GM12872 (cell line): Measurements from ENCODE around the gene NKG7.

Experiments used
- TF ChIP-seq, protein P1 (sequence below): IDR thresholded peaks from 3 replicates; pipeline ENCODE4 v1.5.1; 2011; ENCODE audit warnings: low read depth, mild to moderate bottlenecking, low read length, moderate library complexity; ENCODE audit not compliant: insufficient read depth

The NKG7 gene

DNA sequence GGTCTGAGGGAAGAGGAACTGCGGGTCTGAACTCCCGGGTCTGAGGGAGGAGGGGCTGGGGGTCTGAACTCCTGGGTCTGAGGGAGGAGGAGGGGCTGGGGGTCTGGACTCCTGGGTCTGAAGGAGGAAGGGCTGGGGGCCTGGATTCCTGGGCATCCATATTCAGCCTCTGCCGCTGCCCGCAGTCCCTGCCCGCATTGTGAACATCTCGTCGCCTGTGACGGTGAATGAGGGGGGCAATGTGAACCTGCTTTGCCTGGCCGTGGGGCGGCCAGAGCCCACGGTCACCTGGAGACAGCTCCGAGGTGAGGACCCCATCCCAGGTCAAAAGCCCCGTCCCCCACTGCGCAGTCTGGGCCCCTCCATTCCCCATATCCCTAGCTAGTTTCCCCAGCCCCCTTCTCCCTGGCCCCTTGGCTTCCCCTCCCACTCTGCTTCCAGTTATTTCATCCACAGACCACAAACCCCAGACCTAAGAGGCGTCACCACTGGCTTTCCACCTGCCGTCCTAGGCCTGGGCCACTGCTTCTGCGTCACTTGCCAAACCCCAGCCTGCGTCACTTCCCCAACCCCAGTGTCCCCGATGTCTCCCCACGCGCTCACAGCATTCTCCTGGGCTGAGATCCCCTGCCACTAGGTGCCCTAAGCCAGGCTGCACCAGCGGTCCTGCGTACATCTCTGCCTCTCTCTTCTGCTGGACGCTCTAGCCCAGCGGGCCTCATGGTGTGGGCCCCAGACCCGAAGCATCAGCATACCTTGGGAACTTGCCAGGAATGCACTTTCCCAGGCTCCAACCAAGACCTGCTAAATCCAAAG, 47.1 kb downstream of the NKG7 start:
- TF ChIP-seq, protein P1, sequence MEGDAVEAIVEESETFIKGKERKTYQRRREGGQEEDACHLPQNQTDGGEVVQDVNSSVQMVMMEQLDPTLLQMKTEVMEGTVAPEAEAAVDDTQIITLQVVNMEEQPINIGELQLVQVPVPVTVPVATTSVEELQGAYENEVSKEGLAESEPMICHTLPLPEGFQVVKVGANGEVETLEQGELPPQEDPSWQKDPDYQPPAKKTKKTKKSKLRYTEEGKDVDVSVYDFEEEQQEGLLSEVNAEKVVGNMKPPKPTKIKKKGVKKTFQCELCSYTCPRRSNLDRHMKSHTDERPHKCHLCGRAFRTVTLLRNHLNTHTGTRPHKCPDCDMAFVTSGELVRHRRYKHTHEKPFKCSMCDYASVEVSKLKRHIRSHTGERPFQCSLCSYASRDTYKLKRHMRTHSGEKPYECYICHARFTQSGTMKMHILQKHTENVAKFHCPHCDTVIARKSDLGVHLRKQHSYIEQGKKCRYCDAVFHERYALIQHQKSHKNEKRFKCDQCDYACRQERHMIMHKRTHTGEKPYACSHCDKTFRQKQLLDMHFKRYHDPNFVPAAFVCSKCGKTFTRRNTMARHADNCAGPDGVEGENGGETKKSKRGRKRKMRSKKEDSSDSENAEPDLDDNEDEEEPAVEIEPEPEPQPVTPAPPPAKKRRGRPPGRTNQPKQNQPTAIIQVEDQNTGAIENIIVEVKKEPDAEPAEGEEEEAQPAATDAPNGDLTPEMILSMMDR: no peak

DNA sequence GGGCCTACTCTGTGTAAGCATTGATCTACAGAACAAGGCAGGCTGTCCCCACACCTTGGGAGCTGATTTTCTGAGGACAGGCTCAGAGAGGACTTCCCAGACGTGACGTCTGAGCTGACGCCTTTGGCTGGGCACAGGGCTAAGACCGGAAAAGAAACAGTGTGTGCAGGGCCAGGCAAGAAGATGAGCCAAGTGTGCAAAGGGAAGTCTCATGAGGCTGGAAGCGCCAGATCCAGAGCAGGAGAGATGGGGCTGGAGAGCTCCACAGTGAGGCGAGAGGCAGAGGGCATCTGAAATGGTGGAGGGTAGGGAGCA, 48.3 kb downstream of the NKG7 start:
- TF ChIP-seq, protein P1: no peak

DNA sequence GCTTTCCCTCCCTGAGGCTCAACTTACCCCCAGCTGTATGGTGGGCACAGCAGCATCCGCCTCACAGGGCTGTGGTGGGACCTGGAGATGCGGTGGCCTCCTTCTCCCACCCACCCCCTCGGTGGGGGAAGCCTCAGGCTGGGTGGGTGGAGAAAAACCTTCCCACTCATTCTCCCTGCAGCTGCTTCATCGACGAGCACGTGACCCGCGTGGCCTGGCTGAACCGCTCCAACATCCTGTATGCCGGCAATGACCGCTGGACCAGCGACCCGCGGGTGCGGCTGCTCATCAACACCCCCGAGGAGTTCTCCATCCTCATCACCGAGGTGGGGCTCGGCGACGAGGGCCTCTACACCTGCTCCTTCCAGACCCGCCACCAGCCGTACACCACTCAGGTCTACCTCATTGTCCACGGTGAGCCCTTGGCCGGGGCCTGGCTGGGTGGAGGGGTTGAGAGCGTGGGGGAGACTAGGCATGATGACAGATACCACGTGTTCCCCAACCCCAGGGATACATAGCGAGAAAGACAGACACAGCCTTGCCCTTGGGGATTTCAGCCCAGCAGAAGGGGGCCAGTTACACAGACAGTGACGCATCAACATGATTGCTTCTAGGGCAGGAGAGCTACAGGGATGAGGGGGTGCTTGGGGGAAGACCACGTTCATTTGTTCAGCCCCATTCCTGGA, 48.8 kb downstream of the NKG7 start:
- TF ChIP-seq, protein P1: no peak

DNA sequence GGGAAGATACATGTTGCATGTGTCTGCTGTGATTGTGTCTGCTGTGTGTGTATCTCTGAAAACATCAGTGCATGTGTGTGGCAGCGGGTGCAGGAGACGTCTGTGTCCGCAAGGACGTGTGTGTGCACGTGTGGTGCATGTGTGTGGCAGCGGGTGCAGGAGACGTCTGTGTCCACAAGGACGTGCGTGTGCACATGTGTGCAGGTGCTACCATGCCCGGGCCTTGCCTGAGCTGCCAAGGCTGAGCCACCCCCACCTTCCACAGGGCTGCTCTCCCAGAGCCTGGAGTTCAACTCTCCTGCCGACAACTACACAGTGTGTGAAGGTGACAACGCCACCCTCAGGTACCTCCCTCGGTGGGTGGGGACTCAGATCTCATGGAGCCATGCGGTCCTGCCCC, 50.7 kb downstream of the NKG7 start:
- TF ChIP-seq, protein P1: no peak
